ENCODE data around the gene SMIM35.

DNA sequence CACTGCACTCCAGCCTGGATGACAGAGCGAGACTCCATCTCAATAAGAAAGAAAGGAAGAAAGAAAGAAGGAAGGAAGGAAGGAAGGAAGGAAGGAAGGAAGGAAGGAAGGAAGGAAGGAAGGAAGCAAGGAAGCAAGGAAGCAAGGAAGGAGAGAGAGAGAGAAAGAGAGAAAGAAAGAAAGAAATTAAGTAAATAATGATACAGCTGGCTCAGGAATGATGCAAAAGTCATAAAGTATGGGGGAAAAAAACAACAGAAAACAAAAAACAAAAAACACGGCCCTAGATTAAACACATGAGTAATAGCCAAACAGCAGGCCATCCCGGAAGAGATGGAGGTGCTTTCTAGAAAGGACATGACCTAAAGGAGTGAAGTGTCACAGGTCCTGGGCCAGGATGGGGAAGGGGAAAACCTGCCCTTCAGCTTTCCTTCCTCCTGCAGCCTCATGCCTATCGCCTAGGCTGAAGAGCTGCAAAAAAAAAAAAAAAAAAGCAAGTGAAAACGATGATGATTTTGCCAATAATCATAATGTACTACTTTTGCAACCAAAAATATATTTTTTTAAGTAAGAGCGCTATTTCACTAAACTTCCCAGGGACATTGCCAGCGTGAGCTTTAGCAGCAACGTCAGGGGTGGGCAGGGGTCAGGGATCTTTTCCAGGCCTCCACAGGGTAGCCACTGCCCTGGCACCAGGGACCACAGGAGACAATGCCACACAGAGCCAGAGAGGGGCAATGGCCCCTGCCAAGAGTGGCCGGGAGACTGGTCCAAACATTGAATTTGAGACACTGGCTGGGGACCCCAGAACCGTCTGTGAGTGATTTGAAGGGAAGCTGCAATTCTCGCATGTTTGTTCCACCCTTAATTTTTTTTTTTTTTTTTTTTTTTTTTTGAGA lies 38.0 kb downstream of the SMIM35 start:
- TF ChIP-seq, protein P1, sequence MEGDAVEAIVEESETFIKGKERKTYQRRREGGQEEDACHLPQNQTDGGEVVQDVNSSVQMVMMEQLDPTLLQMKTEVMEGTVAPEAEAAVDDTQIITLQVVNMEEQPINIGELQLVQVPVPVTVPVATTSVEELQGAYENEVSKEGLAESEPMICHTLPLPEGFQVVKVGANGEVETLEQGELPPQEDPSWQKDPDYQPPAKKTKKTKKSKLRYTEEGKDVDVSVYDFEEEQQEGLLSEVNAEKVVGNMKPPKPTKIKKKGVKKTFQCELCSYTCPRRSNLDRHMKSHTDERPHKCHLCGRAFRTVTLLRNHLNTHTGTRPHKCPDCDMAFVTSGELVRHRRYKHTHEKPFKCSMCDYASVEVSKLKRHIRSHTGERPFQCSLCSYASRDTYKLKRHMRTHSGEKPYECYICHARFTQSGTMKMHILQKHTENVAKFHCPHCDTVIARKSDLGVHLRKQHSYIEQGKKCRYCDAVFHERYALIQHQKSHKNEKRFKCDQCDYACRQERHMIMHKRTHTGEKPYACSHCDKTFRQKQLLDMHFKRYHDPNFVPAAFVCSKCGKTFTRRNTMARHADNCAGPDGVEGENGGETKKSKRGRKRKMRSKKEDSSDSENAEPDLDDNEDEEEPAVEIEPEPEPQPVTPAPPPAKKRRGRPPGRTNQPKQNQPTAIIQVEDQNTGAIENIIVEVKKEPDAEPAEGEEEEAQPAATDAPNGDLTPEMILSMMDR (IDR thresholded peaks at IDR 0.05 in 4 of 5, conservative IDR thresholded peaks at IDR 0.05 in 1 of 5) = no peak
- TF ChIP-seq POLR2A (IDR thresholded peaks at IDR 0.05) = no peak

Measured in gastrocnemius medialis (tissue), 4 donors.